Ishikawa (cell line): ENCODE results near the gene RAD51B.

Source experiments
- CEBPB ChIP-seq: IDR thresholded peaks from 2 replicates; pipeline ENCODE4 v1.6.1; 2012
- EGR1 ChIP-seq: IDR thresholded peaks from 2 replicates; pipeline ENCODE4 v1.6.1; 2012
- EP300 ChIP-seq: IDR thresholded peaks from 2 replicates; pipeline ENCODE4 v1.6.1; 2012; ENCODE audit warnings: borderline replicate concordance
- FOXM1 ChIP-seq: IDR thresholded peaks from 2 replicates; pipeline ENCODE4 v1.6.1; 2012; ENCODE audit warnings: low read depth, borderline replicate concordance
- MAX ChIP-seq: IDR thresholded peaks from 2 replicates; pipeline ENCODE4 v1.6.1; 2012
- RAD21 ChIP-seq: IDR thresholded peaks from 2 replicates; pipeline ENCODE4 v1.6.1; 2012; ENCODE audit warnings: low read depth
- YY1 ChIP-seq: IDR thresholded peaks from 2 replicates; pipeline ENCODE4 v1.6.1; 2012; ENCODE audit warnings: low read depth
- TF ChIP-seq, protein P1 (sequence below): IDR thresholded peaks from 2 replicates; pipeline ENCODE4 v1.6.1; 2012

GRCh38 chr14:68357777-68358176 is 538.2 kb downstream of the RAD51B start:
- no peak for TF ChIP-seq RAD21
- TF ChIP-seq YY1, result no peak
- no peak for TF ChIP-seq CEBPB
- TF ChIP-seq EP300, result no peak
- TF ChIP-seq, protein P1, sequence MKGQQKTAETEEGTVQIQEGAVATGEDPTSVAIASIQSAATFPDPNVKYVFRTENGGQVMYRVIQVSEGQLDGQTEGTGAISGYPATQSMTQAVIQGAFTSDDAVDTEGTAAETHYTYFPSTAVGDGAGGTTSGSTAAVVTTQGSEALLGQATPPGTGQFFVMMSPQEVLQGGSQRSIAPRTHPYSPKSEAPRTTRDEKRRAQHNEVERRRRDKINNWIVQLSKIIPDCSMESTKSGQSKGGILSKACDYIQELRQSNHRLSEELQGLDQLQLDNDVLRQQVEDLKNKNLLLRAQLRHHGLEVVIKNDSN, result no peak
- TF ChIP-seq EGR1, result no peak
- no peak for TF ChIP-seq MAX
- no peak for TF ChIP-seq FOXM1
